NB4 (cell line): ENCODE data around the gene B4GALT2.

Source experiments
- DNase-seq: peaks from one replicate; pipeline ENCODE4 v3.0.0; 2010; ENCODE audit warnings: low read depth
- H3K4me3 ChIP-seq: one replicate; pipeline ENCODE4 v1.5.1; 2011; ENCODE audit warnings: mild to moderate bottlenecking, low read depth, low read length, moderate library complexity
- CTCF ChIP-seq: IDR thresholded peaks from one replicate; pipeline ENCODE4 v1.5.1; 2012; ENCODE audit warnings: low read depth, low read length
- MAX ChIP-seq: IDR thresholded peaks from 2 replicates; pipeline ENCODE4 v1.6.1; 2011; ENCODE audit warnings: low read depth, low read length
- MYC ChIP-seq: IDR thresholded peaks from 2 replicates; pipeline ENCODE4 v1.6.1; 2011; ENCODE audit warnings: low read depth, low read length
- POLR2A ChIP-seq: IDR thresholded peaks from 2 replicates; pipeline ENCODE4 v1.6.1; 2011; ENCODE audit warnings: mild to moderate bottlenecking; ENCODE audit not compliant: insufficient read length; ENCODE audit errors: extremely low read depth

Gene B4GALT2

GRCh38 chr1:43937179-43937865, 41.7 kb upstream of the B4GALT2 start:
- no peak for DNase-seq
- H3K4me3 ChIP-seq, result no peak overlapping the region
- no peak for TF ChIP-seq MYC
- no peak for TF ChIP-seq CTCF
- TF ChIP-seq POLR2A, result no peak
- no peak for TF ChIP-seq MAX

- no peak overlapping the region for H3K4me3 ChIP-seq
- DNase-seq, result no peak
- TF ChIP-seq CTCF (no peak), POLR2A (no peak), MAX (no peak), MYC (no peak)
Observed at GRCh38 chr1:43938383-43938782, 40.6 kb upstream of the B4GALT2 start.

GRCh38 chr1:43938892-43939587, 40.0 kb upstream of the B4GALT2 start:
- TF ChIP-seq POLR2A (no peak), MYC (no peak), CTCF (no peak), MAX (no peak)
- no peak overlapping the region for H3K4me3 ChIP-seq

GRCh38 chr1:43942411-43942810, 36.6 kb upstream of the B4GALT2 start:
- no peak overlapping the region for H3K4me3 ChIP-seq
- TF ChIP-seq MYC (no peak), CTCF (no peak), POLR2A (no peak), MAX (no peak)
- no peak for DNase-seq

More at GRCh38 chr1:43938892-43939587, 40.0 kb upstream of the B4GALT2 start:
- no peak for DNase-seq

- H3K4me3 ChIP-seq, result no peak overlapping the region
- TF ChIP-seq MYC (no peak), POLR2A (no peak), MAX (no peak), CTCF (no peak)
- no peak for DNase-seq
Observed at GRCh38 chr1:43944860-43945259, 34.1 kb upstream of the B4GALT2 start.
